HL-60/S4 (cell line): Measurements from ENCODE around the gene CD200.

Experiments
- in situ Hi-C: fragments of 300-500 bp; cut with MboI; formaldehyde crosslinking; loops from 2 replicates; pipeline ENCODE4 v1.14.3; 2022; ENCODE audit warnings: low sequenced_read_pairs

The CD200 gene, protein sequence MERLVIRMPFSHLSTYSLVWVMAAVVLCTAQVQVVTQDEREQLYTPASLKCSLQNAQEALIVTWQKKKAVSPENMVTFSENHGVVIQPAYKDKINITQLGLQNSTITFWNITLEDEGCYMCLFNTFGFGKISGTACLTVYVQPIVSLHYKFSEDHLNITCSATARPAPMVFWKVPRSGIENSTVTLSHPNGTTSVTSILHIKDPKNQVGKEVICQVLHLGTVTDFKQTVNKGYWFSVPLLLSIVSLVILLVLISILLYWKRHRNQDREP

DNA sequence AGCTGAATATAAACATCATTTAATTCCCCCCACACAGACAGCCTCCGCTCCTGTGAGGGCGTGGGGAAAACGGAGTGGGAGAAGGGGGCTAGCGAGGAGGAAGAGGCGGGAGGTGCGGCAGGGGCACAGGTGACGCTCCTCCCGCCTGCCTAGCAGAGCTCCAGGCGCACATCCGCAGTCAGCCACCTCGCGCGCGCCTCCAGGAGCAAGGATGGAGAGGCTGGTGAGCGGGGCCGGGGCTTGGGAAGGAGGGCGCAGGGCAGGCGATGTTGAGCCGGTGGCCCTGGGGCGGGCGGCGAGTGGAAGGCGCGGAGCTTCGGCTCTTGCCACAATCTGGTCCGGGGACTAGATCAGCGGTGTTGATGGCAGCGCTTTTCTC, at the start of gene CD200:
Gene CD200, plus strand, starts transcription at position 155 of the 379 bp plus-strand sequence. Its CDS starts 57 bp downstream, at position 212.
- in situ Hi-C loops, result no loop called here

DNA sequence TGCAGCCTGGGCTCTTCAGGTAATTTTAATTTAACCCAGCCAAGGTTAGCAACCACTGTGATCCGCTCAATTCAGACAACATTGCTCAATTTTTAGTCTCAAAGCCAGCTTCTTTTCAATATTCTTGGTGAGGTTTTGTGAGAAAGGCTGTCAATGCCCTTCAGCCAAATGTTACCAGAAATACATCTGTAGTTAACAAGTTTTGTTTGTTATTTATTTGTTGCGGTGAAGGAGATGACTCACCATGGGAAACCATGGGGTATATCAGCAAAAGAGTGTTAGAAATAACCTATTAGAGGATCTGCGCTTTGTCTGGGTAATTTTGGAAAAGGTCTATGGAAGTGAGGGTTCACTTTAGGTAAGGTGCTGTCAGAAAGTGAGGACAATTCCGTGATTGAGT, 43.9 kb upstream of the CD200 start:
- in situ Hi-C loops, result loop anchor here (25.0 kb wide), 1 partner anchor 177 kb away; no protein-coding TSS in a partner anchor

DNA sequence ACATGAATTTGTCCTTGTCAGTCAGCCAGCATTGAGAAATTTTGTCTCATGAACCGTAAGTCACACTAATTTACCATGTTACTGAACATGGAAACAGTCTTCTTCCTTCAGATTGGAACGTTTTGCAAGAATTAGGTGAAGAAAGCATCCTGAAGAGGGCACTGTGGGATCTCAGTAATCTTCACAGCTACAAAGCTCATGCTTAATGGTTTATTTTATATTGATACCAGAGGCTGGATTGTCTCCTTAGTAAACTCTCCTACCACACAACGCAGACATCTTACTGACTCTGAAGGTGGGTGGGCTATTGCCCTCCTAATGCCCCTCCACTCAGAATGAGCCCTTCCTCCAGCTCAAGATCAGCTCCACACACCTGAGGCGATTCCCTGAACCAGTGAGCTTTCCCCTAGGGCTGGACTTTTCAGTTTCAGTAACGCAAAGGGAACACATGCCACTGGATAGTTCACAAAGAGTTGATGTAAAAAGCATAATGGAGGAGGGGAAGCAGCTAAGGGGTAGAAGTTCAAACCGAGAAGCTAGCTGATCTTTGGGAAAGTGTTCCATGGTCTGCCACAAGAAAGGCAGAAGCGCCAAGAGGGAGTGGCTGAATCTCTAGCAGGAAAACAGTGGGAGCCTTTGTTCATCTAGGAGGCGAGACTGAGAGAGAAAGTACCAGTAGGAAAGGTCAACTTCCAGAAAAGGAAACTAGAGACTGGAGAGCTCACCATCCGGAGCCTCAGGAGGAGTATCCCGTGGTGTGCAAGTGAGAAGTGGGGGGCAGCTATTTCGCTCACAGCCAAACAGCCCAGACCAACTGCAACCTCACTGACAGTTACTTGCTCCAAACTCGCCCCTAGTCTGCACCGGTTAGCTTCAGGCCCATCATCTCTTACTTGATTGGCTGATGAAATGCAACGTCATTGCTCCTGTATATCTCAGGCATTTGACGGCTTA, 39.3 kb upstream of the CD200 start, which contains the start of gene SLC9C1:
Gene SLC9C1, minus strand, starts transcription at position 849 of the 954 bp plus-strand sequence. CDS start 7,425 bp downstream, outside the sequence.
- in situ Hi-C loops, result loop anchor here (25.0 kb wide), 1 partner anchor 181 kb away; no protein-coding TSS in a partner anchor

DNA sequence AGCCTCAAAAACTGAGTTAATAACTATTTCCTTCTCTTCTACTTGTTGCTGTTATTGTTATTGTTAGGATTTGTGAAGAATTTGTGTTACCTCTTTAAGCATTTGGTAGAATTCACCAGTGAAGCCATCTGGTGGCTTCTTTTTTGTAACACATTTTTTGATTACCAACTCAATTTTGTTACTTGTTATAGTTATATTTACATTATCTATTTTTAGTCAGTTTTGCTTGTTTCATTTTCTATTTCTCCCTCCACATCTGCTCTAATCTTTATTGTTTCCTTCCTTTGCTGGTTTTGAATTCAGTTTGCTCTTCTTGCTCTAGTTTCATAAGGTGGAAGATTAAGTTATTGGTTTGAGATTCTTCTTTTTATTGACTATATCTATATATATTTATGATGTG, 35.2 kb upstream of the CD200 start:
- in situ Hi-C loops, result loop anchor here (25.0 kb wide), 1 partner anchor 185 kb away; no protein-coding TSS in a partner anchor

DNA sequence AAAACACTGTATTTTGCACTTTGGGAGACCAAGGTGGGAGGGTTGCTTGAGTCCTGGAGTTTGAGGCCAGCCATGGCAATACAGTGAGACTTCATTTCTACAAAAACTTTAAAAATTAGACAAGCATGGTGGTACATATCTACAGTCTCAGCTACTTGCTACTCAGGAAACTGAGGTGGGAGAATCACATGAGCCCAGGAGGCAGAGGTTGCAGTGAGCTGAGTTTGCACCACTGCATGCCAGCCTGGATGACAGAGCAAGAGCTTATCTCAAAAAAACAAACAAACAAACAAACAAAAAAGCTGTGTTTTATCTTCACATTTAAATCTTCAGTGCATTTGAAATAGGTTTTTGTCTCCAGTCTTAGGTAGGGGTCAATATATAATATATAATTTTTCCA, 34.2 kb upstream of the CD200 start:
- in situ Hi-C loops, result loop anchor here (25.0 kb wide), 1 partner anchor 186 kb away; no protein-coding TSS in a partner anchor

DNA sequence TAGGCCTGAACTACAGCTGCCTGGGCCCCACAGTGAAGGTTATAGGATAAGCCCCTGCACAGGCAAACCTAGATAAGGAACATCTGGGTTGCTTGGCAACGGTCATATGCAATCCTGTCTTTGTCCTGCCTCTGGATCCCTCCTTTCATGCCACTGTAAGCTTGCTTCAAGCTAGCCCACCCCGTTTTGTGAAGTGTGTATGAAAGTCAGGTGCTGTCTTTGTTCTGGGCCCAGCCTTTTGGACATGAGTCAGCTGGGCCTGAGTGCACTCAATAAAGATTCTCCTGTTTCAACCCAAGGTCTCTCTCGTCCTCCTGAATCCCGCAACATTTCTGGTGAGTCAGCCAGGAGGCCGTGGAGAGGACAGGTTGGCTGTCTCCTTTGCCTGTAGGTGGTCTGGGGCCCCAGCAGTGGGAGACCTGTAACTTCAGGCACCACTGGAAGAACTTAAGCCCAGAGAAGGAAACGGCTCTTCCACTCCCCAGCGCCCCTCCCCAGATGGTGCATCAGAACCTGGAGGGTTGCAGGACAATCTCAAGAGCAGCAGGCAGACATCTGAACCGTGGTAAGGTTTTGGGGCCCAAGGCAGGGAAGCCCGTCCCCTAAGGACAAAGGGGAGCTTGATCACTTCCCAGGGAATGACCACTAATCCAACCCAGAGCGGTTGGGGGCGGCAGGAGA, 30.7 kb upstream of the CD200 start:
- in situ Hi-C loops, result no loop called here

DNA sequence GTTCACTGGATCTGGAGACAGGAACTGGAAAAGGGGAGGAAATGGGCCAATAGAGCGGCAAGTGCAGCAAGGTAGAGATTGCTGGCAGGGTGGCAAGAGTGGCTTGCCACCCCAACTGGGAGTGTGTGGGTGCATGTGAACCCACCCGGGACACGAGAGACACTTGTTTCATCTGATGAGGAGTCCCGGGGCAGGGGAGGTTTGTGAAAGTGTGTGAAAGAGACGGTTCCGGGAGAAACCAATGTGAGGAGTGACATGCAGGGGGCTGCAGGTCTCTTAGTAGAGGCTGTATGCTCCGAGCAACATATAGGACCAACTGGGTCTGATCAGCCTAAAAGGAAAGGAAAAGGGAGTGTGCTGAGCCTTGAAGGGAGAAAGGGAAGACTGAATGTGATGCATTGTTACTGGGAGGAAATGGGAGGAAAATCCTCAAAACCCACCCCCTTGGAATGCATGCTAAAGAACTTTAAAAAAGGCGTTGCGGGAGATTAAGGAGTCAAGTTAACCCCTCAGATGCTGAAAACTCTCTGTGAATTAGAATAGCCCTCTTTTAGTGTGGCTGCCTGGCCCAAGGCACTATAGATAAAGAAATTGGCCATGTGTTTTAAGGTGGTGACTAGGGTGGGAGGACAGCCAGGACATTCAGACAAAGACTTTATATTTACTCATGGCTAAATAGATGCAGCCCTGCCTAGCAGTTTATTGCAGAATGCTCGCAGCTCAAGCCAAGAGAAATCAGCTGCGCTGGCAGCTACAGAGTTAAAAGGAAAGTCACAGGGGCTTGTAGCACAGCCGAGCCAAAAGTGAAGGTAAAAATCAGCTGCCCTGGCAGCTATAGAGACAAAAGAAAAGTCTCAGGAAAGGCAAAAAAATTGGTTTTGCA, 29.8 kb upstream of the CD200 start:
- in situ Hi-C loops, result no loop called here

DNA sequence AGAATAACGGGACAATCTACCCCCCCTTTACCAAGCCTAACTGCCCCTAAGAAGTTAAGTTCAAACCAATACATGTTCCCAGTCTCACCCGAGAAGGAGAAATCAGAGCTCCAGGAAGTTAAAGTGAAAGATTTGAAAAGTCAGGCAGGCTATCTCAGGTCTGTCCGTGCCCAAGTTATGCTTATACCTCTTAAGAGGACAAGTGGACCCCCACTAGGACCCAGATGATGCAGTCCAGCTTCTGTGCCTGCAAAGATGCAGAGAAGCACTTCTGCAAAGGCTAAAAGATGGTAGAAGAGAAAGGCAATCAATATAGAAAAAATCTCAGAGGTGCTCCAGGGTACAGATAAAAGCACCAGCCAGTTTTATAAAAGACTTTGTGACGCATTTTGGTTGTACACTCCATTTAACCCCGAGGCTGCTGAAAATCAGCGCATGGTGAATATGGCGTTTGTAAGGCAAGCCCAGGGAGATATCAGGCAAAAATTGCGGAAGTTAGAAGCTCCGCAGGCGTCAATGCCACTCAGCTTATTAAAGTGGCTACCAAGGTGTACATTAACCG, 29.1 kb upstream of the CD200 start:
- in situ Hi-C loops, result no loop called here

DNA sequence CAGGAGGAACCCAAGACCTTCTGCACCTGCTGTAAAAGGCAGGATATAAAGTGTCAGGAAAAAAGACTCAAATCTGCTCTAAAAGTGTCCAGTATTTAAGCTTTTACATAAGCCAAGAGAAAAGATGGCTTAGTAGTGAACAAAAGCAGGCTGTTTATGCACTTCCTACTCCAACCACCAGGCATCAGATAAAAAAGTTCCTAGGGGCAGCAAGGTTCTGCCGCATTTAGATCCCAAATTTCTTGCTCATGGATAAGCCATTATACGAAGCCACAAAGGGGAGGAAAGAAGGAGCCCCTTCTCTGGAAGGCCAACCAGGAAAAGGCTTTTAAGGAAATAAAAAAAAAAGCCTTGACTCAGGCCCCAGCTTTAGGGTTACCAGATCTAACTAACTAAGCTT, 28.3 kb upstream of the CD200 start:
- in situ Hi-C loops, result no loop called here

DNA sequence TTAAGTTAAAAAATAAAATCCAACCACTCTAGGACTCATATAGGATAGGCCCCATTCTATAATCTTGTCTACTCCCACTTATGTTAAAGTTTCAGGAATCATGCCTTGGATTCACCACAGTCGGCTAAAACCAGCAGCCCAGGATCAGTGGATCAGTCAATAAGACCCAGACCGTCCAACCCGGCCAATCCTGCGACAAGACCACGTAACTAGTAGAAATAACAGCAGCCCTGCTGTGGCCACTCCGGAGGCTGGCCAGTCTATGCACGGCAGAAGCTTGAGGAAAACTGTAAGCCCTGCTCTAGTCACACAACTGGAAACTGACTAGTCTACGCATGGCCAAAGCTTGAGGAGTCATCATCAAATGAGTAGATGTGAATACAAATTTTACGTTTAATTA, 26.1 kb upstream of the CD200 start:
- in situ Hi-C loops, result no loop called here

DNA sequence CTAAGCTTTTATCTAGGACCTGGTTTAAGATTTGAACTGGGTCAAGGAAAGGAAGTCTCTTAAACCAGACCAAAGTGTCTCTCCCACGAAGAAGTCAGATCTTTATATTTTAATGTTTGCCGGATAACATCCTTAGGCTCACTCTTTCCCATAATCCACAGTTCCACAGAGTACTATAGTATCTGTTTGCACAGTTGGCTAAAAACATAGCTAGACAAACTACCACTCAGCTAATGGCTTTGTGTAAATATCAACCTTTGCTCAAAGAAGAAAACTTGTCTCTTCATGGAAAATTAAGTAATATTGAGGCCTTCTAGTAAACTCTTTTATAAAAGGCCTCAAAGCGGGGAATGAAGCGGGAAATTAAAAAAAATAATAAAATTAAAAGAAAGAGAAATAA, 25.4 kb upstream of the CD200 start:
- in situ Hi-C loops, result no loop called here

DNA sequence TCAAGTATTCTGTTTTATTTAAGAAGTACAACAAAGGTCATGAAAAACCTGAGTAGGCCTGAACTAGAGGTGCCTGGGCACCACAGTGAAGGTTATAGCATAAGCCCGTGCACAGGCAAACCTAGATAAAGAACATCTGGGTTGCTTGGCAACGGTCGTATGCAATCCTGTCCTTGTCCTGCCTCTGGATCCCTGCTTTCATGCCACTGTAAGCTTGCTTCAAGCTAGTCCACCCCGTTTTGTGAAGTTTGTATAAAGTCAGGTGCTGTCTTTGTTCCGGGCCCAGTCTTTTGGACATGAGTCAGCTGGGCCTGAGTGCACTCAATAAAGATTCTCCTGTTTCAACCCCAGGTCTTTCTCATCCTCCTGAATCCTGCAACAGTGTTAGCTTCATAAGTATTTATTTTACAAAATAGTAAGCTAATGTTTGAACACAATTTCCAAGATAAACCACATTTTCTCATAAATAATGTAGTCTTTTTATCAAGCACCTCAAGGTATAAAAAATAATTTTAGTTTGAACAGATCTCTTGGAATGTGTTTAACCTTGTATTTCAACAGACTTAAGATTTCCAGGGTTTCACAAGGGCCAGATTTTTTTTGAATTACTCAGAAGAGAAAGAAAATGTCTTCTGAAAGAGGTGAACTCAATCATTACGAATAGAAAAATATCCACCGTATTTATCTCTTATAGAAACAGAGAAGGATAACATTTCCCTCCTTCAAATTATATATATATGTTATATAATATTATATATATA, 24.6 kb upstream of the CD200 start:
- in situ Hi-C loops, result no loop called here

DNA sequence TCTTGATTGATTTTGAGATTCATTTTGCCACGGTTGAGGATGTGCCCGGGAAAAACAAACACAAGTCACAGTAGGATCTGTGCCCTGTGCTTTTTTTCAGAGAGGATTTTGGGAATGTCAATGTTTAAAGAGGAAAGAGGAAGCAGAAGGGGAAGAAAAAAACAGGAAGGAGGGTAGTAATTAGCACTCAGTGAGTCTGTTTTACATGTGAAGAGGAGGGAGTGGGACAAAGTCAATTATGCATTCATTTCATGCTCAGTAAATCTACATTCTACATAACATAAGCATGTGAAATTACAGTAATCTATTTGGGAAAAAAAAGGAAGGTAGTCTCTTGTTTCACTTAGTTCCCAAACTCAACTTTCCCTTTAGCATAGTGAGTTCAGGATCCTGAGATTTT, 18.3 kb upstream of the CD200 start:
- in situ Hi-C loops, result no loop called here

DNA sequence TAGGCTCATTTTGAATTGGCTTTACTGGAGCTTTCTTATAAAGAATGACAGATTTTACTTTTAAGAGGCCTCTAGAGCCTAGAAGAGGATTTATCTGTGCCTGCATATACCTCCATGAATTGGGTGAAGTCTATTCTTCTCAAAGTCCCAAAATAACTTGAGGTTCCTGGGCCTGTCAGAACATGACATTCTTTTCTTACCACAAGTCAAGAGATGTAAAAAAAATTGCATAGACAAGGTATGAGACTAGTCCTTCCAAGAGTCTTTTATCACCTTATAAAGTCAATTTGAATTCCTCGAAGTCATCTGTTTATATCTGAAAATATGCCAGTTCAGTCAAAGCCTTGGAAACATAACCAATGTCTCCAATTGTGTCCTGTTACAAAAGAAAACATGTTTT, 17.2 kb upstream of the CD200 start:
- in situ Hi-C loops, result no loop called here

DNA sequence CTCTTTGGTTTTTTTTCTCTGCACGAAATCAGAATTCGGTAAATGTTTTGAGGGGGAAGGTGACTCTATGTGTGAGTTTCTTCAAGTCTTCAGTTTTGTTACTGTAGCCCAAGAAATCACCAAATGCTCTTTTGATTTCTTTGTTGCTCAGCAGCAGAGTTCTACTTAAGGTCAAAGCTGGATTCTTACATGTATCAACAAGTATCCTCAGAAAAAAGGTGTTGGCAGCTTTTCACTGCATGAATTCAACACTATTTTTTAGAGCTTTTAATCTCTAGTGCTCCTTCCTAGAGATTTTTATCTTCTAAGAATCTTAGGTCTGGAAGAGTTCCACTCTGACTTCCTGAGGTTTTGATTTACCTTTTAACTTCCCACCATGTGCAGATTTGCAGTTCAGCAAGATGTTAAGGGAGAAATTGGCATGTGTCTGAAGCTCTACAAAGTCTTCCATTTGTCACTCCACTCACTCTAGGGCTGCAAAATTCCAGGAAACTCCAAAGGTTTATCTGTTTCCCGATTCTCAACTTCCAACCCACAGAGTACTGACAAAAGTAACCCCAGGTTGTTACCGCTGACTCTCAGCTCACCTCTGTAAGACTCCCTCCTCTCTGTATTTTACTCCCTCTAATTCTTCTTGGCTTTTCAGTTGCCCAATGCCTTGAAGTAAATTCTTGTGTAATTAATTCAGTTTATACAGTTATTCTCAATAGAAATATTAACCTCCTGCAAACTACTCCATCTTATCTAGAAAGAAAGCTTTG, 13.3 kb upstream of the CD200 start:
- in situ Hi-C loops, result loop anchor here (5.0 kb wide), 1 partner anchor 203 kb away; no protein-coding TSS in a partner anchor

DNA sequence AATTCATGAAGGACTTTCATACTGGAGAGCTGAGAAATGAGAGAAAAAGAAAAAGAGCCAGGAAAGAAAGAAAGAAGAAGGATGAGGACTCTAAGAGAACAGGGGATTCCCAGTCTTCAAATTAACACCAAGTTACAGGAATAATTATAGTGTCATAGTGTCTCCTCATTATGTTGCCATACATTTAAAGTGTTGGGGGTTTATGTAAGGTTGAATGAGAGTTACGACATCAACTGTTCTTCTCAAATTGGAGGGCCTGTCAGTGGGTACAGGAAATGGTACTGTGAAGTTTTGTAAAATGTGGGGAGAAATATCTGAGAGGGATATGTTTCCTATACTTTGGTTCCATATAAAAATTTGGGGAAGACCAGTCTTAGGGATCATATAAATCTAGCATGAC, 12.3 kb upstream of the CD200 start:
- in situ Hi-C loops, result loop anchor here (5.0 kb wide), 1 partner anchor 202 kb away; no protein-coding TSS in a partner anchor

DNA sequence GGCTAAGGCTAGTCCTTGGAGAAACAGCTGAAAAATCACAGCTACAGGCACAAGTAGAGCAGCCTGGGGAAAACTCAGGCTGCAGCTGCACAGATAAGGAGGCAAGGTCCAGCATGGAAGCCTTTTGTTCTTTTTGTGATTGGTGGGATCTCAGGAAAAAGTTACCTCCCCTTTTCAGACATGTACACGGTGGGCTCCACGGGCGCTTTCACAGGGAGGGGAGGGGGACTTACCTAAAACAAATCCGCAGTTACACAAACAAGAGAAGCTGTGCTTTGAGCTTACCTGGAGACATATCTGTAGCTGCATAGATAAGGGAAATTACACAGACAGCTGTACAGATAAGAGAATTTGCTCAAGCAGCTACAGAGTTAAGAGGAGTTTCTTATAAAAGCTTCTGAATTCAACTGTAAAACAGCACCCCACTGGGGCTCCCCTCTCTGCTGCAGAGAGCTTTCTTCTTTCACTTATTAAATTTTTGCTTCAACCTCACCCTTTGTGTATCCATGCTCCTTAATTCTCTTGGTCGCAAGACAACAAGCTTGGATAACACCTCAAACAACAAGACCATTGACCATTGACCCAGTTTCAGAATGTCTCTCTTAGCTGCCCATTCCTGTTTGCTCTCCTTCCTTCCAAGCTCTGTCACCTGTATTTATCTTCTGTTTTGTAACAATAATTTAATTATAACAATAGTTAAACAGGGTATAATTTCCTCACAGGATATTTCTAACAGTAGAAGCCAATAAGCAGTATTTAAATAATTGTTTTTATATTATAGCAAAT, 10.9 kb upstream of the CD200 start:
- in situ Hi-C loops, result loop anchor here (5.0 kb wide), 1 partner anchor 200 kb away; no protein-coding TSS in a partner anchor
